ENCODE measurements around the gene QRSL1.

The QRSL1 gene

DNA sequence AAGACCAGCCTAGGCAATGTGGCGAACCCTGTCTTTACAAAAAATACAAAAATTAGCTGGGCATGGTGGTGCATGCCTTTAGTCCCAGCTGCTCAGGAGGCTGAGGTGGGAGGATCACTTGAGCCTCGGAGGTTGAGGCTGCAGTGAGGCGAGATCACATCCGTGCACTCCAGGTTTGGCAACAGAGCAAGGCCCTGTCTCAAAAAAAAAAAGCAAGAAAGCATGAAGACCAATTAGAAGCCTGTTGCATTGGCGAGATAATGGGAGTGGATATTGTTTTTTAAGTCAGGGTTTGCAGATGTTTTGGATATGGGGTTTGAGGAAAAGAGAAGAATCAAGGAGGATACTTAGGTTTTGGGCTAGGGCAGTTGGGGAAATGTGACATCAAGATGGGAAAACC is 5.2 kb downstream of the QRSL1 start:
- ChIA-PET POLR2A (no interaction called here), CTCF (interaction anchor here (0.6 kb wide), 1 partner anchor 19 kb away, joined by 3 read pairs; no protein-coding TSS in a partner anchor)
- TF ChIP-seq TARDBP (IDR thresholded peaks at IDR 0.05) = no peak
- no peak for TF ChIP-seq FOXA1 (IDR thresholded peaks at IDR 0.05)
- TF ChIP-seq, protein P1, sequence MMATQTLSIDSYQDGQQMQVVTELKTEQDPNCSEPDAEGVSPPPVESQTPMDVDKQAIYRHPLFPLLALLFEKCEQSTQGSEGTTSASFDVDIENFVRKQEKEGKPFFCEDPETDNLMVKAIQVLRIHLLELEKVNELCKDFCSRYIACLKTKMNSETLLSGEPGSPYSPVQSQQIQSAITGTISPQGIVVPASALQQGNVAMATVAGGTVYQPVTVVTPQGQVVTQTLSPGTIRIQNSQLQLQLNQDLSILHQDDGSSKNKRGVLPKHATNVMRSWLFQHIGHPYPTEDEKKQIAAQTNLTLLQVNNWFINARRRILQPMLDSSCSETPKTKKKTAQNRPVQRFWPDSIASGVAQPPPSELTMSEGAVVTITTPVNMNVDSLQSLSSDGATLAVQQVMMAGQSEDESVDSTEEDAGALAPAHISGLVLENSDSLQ (IDR thresholded peaks at IDR 0.05) = no peak
- no peak for TF ChIP-seq LEF1 (IDR thresholded peaks at IDR 0.05; ENCODE audit: borderline replicate concordance)
- no peak for TF ChIP-seq CTBP1 (IDR thresholded peaks at IDR 0.05; ENCODE audit: borderline replicate concordance)
- TF ChIP-seq HDGF (IDR thresholded peaks at IDR 0.05; ENCODE audit: borderline replicate concordance) = no peak
- TF ChIP-seq ARNT (IDR thresholded peaks at IDR 0.05) = no peak
- TF ChIP-seq ELF4 (IDR thresholded peaks at IDR 0.05) = no peak
- no peak for DNase-seq (ENCODE audit: extremely low spot score)

DNA sequence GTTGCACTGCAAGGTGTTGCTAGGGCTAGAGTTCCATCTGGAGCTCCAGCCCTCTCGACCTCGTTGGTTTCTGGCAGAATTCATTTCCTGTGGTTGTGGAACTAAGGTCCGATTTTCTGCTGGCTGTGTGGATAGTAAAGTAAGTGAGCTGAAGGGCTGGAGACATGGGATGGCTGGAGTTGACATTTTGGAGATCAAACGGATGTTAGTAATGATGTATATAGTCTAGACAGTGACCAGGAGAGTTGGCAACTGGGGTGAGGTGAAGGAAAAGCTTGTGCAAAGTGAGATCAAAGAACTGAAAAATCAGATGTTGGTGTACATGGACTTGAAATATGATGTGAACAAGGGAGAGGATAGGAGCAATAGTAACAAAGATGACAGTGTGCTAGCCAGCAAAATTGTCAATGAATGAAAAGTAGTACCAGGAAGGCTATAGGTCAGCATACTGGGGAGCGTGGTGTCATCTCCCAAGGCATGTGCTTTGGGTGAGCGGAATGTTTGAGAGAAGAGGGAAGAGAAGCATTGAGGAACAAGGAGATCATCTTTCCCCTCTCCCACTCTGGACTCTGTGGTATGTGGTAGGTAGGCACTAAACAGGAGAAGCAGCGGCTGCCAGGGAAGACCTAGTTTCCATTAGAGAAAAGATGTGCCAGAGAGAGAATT is 7.8 kb downstream of the QRSL1 start:
- CTCF ChIA-PET = interaction anchor here (0.5 kb wide), 1 partner anchor 247 kb away, joined by 3 read pairs; no protein-coding TSS in a partner anchor
- POLR2A ChIA-PET = no interaction called here
- TF ChIP-seq L3MBTL2 (conservative IDR thresholded peaks at IDR 0.05) = no peak
- no peak for DNase-seq (ENCODE audit: extremely low spot score)

DNA sequence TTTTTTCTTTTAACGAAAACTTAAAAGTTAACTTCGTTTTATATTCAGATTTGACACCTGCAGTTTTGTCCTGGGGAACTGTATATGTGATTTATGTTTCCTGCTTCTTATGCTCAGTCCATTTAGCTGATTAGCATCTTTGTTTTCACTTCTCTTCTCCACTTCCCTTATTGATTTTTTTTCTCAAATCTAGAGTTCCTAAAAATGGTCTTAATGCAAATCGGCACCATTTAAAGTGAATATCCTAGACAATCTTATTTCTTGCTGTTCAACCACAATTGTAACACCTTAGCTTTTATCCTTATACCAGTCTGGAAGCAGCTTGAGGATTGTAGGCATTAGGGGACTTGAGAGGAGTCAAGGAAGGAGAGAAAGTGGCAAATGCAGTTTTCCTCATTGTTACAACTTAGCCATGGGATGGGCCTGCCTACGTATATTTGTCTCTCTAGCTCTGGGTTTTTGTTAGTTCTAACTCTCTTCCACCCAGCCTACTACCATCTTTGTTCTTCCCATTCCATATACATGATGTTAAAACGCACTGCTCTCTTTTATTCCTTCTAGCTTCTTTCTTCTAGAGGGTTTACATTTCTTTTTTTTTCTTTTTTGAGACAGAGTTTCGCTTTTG is 8.5 kb downstream of the QRSL1 start:
- no peak for DNase-seq (ENCODE audit: extremely low spot score)
- ChIA-PET CTCF (interaction anchor here (0.5 kb wide), 1 partner anchor 246 kb away, joined by 3 read pairs; no protein-coding TSS in a partner anchor), POLR2A (no interaction called here)
- TF ChIP-seq SP1 (IDR thresholded peaks at IDR 0.05) (no peak), ELF4 (IDR thresholded peaks at IDR 0.05) (no peak), FOXA1 (IDR thresholded peaks at IDR 0.05) (no peak)

DNA sequence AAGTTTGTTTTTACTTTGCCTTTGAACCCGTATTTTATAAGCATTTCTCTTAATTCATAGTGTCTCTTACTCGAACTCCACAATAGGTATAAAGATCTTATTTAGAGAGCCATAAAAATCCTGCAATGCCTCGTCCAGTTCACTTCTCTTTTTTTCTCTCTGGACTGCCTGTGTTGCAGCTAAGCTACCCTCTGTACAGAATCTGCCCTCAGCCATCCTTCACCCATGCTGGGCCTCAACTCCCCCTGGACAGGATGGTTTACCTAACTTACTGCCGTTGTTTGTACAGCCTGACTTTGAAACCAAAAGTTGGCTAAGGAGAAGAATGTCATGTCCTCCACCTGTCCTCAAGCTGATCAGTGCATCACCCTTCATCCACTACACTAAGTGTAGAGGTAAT is 10.4 kb downstream of the QRSL1 start:
- DNase-seq (ENCODE audit: extremely low spot score) = no peak
- POLR2A ChIA-PET = no interaction called here
- CTCF ChIA-PET = interaction anchor here (0.7 kb wide), 1 partner anchor 27 kb away, joined by 5 read pairs; no protein-coding TSS in a partner anchor
- no peak for TF ChIP-seq HDGF (IDR thresholded peaks at IDR 0.05; ENCODE audit: borderline replicate concordance)

- no peak for DNase-seq (ENCODE audit: extremely low spot score)
- TF ChIP-seq LEF1 (IDR thresholded peaks at IDR 0.05; ENCODE audit: borderline replicate concordance) (no peak), L3MBTL2 (conservative IDR thresholded peaks at IDR 0.05) (no peak), NFRKB (IDR thresholded peaks at IDR 0.05) (no peak), SP1 (IDR thresholded peaks at IDR 0.05) (no peak), ARNT (IDR thresholded peaks at IDR 0.05) (no peak), ZNF384 (IDR thresholded peaks at IDR 0.05) (no peak), TARDBP (IDR thresholded peaks at IDR 0.05) (no peak), BHLHE40 (IDR thresholded peaks at IDR 0.05; ENCODE audit: borderline replicate concordance) (no peak), HDGF (IDR thresholded peaks at IDR 0.05; ENCODE audit: borderline replicate concordance) (no peak)
- TF ChIP-seq, protein P1 (IDR thresholded peaks at IDR 0.05) = no peak
- ChIA-PET CTCF (no interaction called here), POLR2A (no interaction called here)
These were observed 13.1 kb downstream of the QRSL1 start for GRCh38 chr6:106642476-106642875.

DNA sequence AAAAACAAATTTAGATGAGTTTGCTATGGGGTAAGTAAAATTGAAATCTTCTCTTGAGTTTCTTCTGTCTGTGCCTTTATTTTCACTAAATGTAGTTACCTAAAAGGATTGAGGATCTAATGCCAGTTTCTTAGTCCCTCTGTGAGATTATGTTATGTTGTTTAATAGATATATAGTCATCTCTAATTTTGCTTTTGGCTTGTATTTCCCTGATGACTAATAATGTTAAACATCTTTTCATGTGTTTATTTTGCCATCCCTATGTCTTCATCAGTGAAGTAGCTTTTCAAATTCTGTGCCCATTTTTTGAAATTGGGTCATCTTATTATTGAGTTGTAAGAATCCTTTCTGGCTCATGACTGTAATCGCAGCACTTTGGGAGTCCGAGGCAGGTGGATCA is 13.7 kb downstream of the QRSL1 start:
- TF ChIP-seq ZNF384 (IDR thresholded peaks at IDR 0.05) (no peak), BHLHE40 (IDR thresholded peaks at IDR 0.05; ENCODE audit: borderline replicate concordance) (no peak), CTBP1 (IDR thresholded peaks at IDR 0.05; ENCODE audit: borderline replicate concordance) (no peak), TARDBP (IDR thresholded peaks at IDR 0.05) (no peak), FOXA1 (IDR thresholded peaks at IDR 0.05) (no peak), FOXK2 (IDR thresholded peaks at IDR 0.05) (no peak), NFRKB (IDR thresholded peaks at IDR 0.05) (no peak), FOXM1 (IDR thresholded peaks at IDR 0.05; ENCODE audit: borderline replicate concordance) (no peak), HDGF (IDR thresholded peaks at IDR 0.05; ENCODE audit: borderline replicate concordance) (no peak), ARNT (IDR thresholded peaks at IDR 0.05) (no peak), SP1 (IDR thresholded peaks at IDR 0.05) (no peak), LEF1 (IDR thresholded peaks at IDR 0.05; ENCODE audit: borderline replicate concordance) (no peak), ELF4 (IDR thresholded peaks at IDR 0.05) (no peak), SUZ12 (IDR thresholded peaks at IDR 0.05) (no peak), L3MBTL2 (conservative IDR thresholded peaks at IDR 0.05) (no peak)
- TF ChIP-seq, protein P1 (IDR thresholded peaks at IDR 0.05) = no peak
- no peak for DNase-seq (ENCODE audit: extremely low spot score)
- POLR2A ChIA-PET = no interaction called here
- CTCF ChIA-PET = no interaction called here

DNA sequence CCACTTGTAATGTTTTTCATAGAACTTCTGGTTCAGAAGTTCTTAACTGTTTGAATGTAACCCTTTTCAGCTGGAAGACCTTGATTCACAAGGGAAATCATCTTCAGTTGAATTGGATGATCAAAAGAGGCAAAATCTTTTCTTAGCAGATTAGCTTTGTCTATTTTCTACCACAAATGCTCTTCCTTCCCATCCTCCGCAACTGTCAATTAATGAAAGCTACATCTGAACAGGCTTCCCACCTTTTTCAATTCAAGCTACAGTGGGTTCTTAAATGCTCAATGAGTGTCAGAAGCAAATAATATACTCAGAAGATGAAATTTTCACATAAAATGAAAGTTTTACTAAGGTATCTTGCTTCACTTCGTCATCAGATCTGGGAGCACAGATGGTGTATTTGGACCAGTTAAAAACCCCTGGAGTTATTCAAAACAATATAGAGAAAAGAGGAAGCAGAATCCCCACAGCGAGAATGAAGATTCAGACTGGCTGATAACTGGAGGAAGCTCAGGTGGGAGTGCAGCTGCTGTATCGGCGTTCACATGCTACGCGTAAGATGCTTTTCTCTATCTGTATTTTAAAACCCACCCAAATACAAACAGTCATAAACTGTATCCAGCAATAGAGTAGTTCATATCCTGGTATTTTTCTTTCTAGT is 19.4 kb downstream of the QRSL1 start:
- no peak for DNase-seq (ENCODE audit: extremely low spot score)

More for the DNA sequence above, 19.4 kb downstream of the QRSL1 start:
- CTCF ChIA-PET = no interaction called here
- POLR2A ChIA-PET = no interaction called here
- no peak for TF ChIP-seq HDGF (IDR thresholded peaks at IDR 0.05; ENCODE audit: borderline replicate concordance)
- TF ChIP-seq, protein P1 (IDR thresholded peaks at IDR 0.05) = no peak
- no peak for TF ChIP-seq TARDBP (IDR thresholded peaks at IDR 0.05)
- no peak for TF ChIP-seq NFRKB (IDR thresholded peaks at IDR 0.05)
- no peak for TF ChIP-seq CTBP1 (IDR thresholded peaks at IDR 0.05; ENCODE audit: borderline replicate concordance)
- no peak for TF ChIP-seq SP1 (IDR thresholded peaks at IDR 0.05)
- TF ChIP-seq ELF4 (IDR thresholded peaks at IDR 0.05) = no peak
- no peak for TF ChIP-seq FOXM1 (IDR thresholded peaks at IDR 0.05; ENCODE audit: borderline replicate concordance)
- TF ChIP-seq ZNF384 (IDR thresholded peaks at IDR 0.05) = no peak
- no peak for TF ChIP-seq LEF1 (IDR thresholded peaks at IDR 0.05; ENCODE audit: borderline replicate concordance)
- no peak for TF ChIP-seq FOXA1 (IDR thresholded peaks at IDR 0.05)
